NAMALWA (cell line): Measurements from ENCODE around the gene KCNAB2.
A peak's percentile ranks its signal among the peaks of the same experiment; 100 is the strongest.

Experiments used
- DNase-seq: peaks from one replicate; pipeline ENCODE4 v3.0.0-alpha.2; 2015; ENCODE audit warnings: low spot score

The KCNAB2 gene

GRCh38 chr1:6111571-6111970 lies 65.9 kb downstream of the KCNAB2 start:
- no peak for DNase-seq

- no peak for DNase-seq
Measured at GRCh38 chr1:6111991-6112689, 66.5 kb downstream of the KCNAB2 start.

GRCh38 chr1:6112690-6113005 lies 67.0 kb downstream of the KCNAB2 start:
- no peak for DNase-seq

GRCh38 chr1:6113116-6113515 lies 67.4 kb downstream of the KCNAB2 start:
- DNase-seq = no peak

- DNase-seq = no peak
Measured at GRCh38 chr1:6113745-6114144, 68.1 kb downstream of the KCNAB2 start.

GRCh38 chr1:6116137-6116536 lies 70.4 kb downstream of the KCNAB2 start:
- DNase-seq = no peak

- no peak for DNase-seq
Measured at GRCh38 chr1:6117064-6117463, 71.4 kb downstream of the KCNAB2 start.

GRCh38 chr1:6117624-6118023 lies 71.9 kb downstream of the KCNAB2 start:
- DNase-seq = no peak

- no peak for DNase-seq
Measured at GRCh38 chr1:6118415-6118814, 72.7 kb downstream of the KCNAB2 start.

- no peak for DNase-seq
Measured at GRCh38 chr1:6121021-6121421, 75.3 kb downstream of the KCNAB2 start.

GRCh38 chr1:6121651-6122370 lies 76.1 kb downstream of the KCNAB2 start:
- DNase-seq = no peak

- DNase-seq = no peak
Measured at GRCh38 chr1:6123083-6123482, 77.4 kb downstream of the KCNAB2 start.

- DNase-seq = no peak
Measured at GRCh38 chr1:6123816-6124215, 78.1 kb downstream of the KCNAB2 start.

- no peak for DNase-seq
Measured at GRCh38 chr1:6124341-6124740, 78.7 kb downstream of the KCNAB2 start.

GRCh38 chr1:6124746-6125365 lies 79.2 kb downstream of the KCNAB2 start:
- DNase-seq = no peak

GRCh38 chr1:6125366-6125765 lies 79.7 kb downstream of the KCNAB2 start:
- no peak for DNase-seq

- DNase-seq = no peak
Measured at GRCh38 chr1:6126028-6126427, 80.3 kb downstream of the KCNAB2 start.

GRCh38 chr1:6126521-6127067 lies 80.9 kb downstream of the KCNAB2 start:
- DNase-seq = no peak

- DNase-seq = peak; percentile 93
Measured at GRCh38 chr1:6127587-6128163, 82.0 kb downstream of the KCNAB2 start.

- no peak for DNase-seq
Measured at GRCh38 chr1:6128276-6129081, 82.8 kb downstream of the KCNAB2 start.

- peak; percentile 34 for DNase-seq
Measured at GRCh38 chr1:6129313-6129712, 83.6 kb downstream of the KCNAB2 start.

GRCh38 chr1:6130036-6130435 lies 84.3 kb downstream of the KCNAB2 start:
- no peak for DNase-seq
